Neuron (in vitro differentiated cells): Measurements from ENCODE around the gene GCLC.

Source experiments
- H2AFZ ChIP-seq: one replicate; pipeline ENCODE4 v1.6.1; 2013; ENCODE audit warnings: low read depth, mild to moderate bottlenecking, inconsistent platforms, low read length, moderate library complexity
- H3K27me3 ChIP-seq: one replicate; pipeline ENCODE4 v1.6.1; 2013; ENCODE audit warnings: low read length; ENCODE audit not compliant: insufficient read depth
- H3K36me3 ChIP-seq: one replicate; pipeline ENCODE4 v1.6.1; 2013; ENCODE audit warnings: low read length; ENCODE audit not compliant: insufficient read depth
- H3K4me1 ChIP-seq: one replicate; pipeline ENCODE4 v1.6.1; 2013; ENCODE audit warnings: low read length; ENCODE audit not compliant: insufficient read depth
- H3K4me3 ChIP-seq: 2 replicates; pipeline ENCODE4 v1.5.1; 2013; ENCODE audit warnings: mild to moderate bottlenecking, low read length, moderate library complexity
- H3K9me3 ChIP-seq: one replicate; pipeline ENCODE4 v1.6.1; 2013; ENCODE audit warnings: low read length

Gene GCLC

GRCh38 chr6:53510746-53511145 lies 34.2 kb downstream of the GCLC start:
- Histone ChIP-seq H2AFZ (no peak overlapping the region), H3K36me3 (peaks cover 22% of the 10 kb centered on the region), H3K4me3 (no peak overlapping the region), H3K27me3 (no peaks in the 10 kb centered on the region), H3K4me1 (no peaks in the 10 kb centered on the region), H3K9me3 (no peaks in the 10 kb centered on the region)

GRCh38 chr6:53506872-53507271 lies 38.0 kb downstream of the GCLC start:
- Histone ChIP-seq H3K27me3 (no peaks in the 10 kb centered on the region), H3K4me1 (no peaks in the 10 kb centered on the region), H3K9me3 (no peaks in the 10 kb centered on the region), H2AFZ (no peak overlapping the region), H3K36me3 (peaks cover 46% of the 10 kb centered on the region), H3K4me3 (no peak overlapping the region)

DNA sequence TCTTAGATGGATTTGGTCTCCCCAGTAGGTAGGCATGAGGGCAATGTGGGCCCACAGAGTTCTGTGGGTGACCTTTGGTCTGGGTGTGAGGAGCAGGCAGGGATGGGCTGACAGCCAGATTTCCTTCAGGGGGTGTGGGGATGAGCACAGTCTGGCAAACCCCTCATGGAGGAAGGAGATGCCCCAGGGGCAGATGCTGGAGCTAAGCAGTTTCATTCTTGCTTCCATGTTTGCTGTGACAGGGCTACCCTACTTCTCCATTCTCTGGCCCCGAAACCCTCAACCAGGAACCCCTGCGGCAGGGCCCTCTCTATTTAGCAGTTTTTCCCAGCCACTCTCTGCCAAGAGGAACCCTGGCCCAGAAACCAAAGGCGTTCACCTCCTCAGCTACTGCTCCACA lies 40.4 kb downstream of the GCLC start:
- Histone ChIP-seq H3K36me3 (peaks cover 51% of the 10 kb centered on the region), H3K27me3 (no peaks in the 10 kb centered on the region), H3K4me1 (no peaks in the 10 kb centered on the region), H3K9me3 (no peaks in the 10 kb centered on the region), H3K4me3 (no peak overlapping the region), H2AFZ (no peak overlapping the region)

DNA sequence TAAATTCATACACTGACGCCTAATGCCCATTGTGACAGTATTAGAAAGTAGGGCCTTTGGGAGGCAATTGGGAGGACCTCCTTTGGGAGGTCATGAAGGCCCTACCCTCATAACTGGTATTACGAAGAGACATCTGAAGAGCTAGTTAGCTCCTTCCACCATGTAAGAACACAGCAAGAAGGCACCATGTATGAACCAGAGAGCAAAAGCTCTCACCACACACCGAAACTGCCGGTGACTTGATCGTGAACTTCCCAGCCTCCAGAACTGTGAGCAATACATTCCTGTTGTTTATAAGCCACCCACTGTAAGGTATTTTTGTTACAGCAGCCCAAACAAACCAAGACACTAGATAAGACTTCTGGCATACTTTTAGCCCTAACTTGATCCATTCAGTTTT lies 41.8 kb downstream of the GCLC start:
- Histone ChIP-seq H3K9me3 (no peaks in the 10 kb centered on the region), H3K4me1 (no peaks in the 10 kb centered on the region), H3K36me3 (peaks cover 57% of the 10 kb centered on the region), H3K27me3 (no peaks in the 10 kb centered on the region), H2AFZ (no peak overlapping the region), H3K4me3 (no peak overlapping the region)

GRCh38 chr6:53501432-53501831 lies 43.5 kb downstream of the GCLC start:
- H3K27me3 ChIP-seq = no peaks in the 10 kb centered on the region
- H3K4me3 ChIP-seq = no peak overlapping the region
- peaks cover 47% of the 10 kb centered on the region for H3K36me3 ChIP-seq
- H3K4me1 ChIP-seq = no peaks in the 10 kb centered on the region
- no peak overlapping the region for H2AFZ ChIP-seq
- H3K9me3 ChIP-seq = no peaks in the 10 kb centered on the region

DNA sequence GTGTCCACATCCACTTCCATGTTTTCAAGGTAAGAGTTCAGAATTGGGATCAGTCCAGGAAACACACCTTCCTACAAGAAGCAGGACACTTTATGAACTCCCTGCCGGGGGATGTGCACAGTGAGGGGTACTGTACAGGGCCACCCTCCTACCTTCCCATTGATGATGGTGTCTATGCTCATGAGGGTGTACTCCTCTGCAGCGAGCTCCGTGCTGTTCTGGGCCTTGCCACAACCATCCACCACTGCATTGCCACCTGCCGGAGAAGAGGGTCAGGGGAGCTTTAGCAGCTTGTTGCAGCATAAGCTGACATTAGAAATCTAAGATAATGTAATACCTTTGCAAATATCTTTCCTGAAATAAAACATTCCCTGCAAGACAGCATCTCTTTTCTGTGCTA lies 44.8 kb downstream of the GCLC start:
- Histone ChIP-seq H3K36me3 (peaks cover 36% of the 10 kb centered on the region), H3K4me3 (no peak overlapping the region), H2AFZ (no peak overlapping the region), H3K27me3 (no peaks in the 10 kb centered on the region), H3K4me1 (no peaks in the 10 kb centered on the region), H3K9me3 (no peaks in the 10 kb centered on the region)

GRCh38 chr6:53499094-53499493 lies 45.8 kb downstream of the GCLC start:
- Histone ChIP-seq H3K4me3 (no peak overlapping the region), H2AFZ (no peak overlapping the region), H3K36me3 (peaks cover 26% of the 10 kb centered on the region), H3K4me1 (no peaks in the 10 kb centered on the region), H3K9me3 (no peaks in the 10 kb centered on the region), H3K27me3 (no peaks in the 10 kb centered on the region)

DNA sequence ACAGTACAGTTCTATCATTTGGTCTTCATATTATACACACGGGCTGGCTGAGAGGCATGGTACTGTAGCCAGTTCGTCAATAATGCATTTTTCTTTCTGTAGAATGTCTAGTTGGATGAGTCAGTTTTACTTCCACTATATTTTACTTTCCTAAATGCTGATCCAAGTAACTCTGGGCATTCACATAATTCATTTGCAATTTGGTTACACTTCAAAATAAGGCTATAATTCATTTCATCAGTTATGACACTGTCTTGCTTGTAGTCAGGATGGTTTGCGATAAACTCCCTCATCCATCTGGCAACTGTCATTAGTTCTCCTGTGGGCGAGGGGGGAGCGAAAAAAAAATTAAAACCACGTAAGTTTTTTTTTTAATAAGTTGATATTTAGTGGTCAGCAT lies 46.3 kb downstream of the GCLC start:
- H2AFZ ChIP-seq = no peak overlapping the region
- peaks cover 24% of the 10 kb centered on the region for H3K36me3 ChIP-seq
- no peaks in the 10 kb centered on the region for H3K4me1 ChIP-seq
- no peak overlapping the region for H3K4me3 ChIP-seq
- H3K27me3 ChIP-seq = no peaks in the 10 kb centered on the region
- H3K9me3 ChIP-seq = no peaks in the 10 kb centered on the region

- H3K36me3 ChIP-seq = peaks cover 23% of the 10 kb centered on the region
- H3K4me3 ChIP-seq = no peak overlapping the region
- no peaks in the 10 kb centered on the region for H3K9me3 ChIP-seq
- H3K27me3 ChIP-seq = no peaks in the 10 kb centered on the region
- no peaks in the 10 kb centered on the region for H3K4me1 ChIP-seq
- H2AFZ ChIP-seq = no peak overlapping the region
Observed at GRCh38 chr6:53497905-53498304, 47.0 kb downstream of the GCLC start.

- Histone ChIP-seq H3K4me3 (no peak overlapping the region), H3K9me3 (no peaks in the 10 kb centered on the region), H3K27me3 (no peaks in the 10 kb centered on the region), H3K36me3 (peaks cover 14% of the 10 kb centered on the region), H3K4me1 (no peaks in the 10 kb centered on the region), H2AFZ (no peak overlapping the region)
Observed at GRCh38 chr6:53496797-53497375, 48.0 kb downstream of the GCLC start.

GRCh38 chr6:53495506-53496499 lies 49.1 kb downstream of the GCLC start:
- H3K9me3 ChIP-seq = no peaks in the 10 kb centered on the region
- no peak overlapping the region for H2AFZ ChIP-seq
- H3K27me3 ChIP-seq = no peaks in the 10 kb centered on the region
- no peaks in the 10 kb centered on the region for H3K4me1 ChIP-seq
- H3K4me3 ChIP-seq = no peak overlapping the region
- H3K36me3 ChIP-seq = peaks cover 14% of the 10 kb centered on the region

DNA sequence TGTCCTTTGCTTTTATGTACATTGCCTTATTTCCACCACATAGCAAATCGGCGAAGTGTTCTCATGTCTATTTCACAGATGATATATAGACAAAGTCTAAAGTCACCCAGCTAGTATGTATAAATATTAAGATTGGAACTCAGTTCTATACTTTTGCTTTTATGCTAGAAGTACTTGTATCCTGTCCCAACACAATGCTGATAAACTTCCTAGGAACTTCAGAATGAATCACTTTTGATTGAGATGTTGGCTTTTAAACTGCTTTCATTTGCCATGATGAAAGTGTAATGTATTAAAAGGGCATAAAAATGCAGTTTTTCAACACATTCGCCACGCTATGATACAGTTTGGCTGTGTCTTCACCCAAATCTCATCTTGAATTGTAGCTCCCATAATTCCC lies 50.8 kb downstream of the GCLC start:
- Histone ChIP-seq H3K27me3 (no peaks in the 10 kb centered on the region), H3K4me1 (no peaks in the 10 kb centered on the region), H3K4me3 (no peak overlapping the region), H3K36me3 (peaks cover 7% of the 10 kb centered on the region), H2AFZ (no peak overlapping the region), H3K9me3 (no peaks in the 10 kb centered on the region)

DNA sequence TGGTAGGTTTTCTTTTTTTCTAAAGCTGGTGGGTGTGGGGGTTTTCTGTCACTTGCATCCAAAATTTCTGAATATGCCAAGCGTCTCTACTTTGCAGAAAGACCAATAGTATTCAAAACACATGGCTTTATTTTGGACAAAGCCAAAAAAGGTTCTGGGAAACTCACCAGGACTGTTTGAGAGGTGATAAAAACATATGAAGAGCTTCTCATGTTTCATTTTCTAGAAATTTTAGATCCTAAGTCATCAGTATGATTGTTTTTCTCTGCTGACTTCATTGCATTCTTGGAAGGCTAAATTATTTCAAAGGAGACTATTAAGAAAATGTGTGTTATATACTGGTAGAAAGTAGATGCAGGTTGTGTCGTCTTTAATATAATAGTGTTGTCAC lies 51.3 kb downstream of the GCLC start:
- Histone ChIP-seq H3K4me3 (no peak overlapping the region), H2AFZ (no peak overlapping the region), H3K9me3 (no peaks in the 10 kb centered on the region), H3K36me3 (peaks cover 3% of the 10 kb centered on the region), H3K27me3 (no peaks in the 10 kb centered on the region), H3K4me1 (no peaks in the 10 kb centered on the region)
